GM04503 (cell line): ENCODE measurements around the gene TADA2B.
"Not testable (repeated sequence)": the region's sequence is repeated elsewhere in the genome, so short reads cannot be mapped to it uniquely, and the experiment has no call there.

Experiments
- DNase-seq: peaks from one replicate; pipeline ENCODE4 v3.0.0-alpha.2; 2012; ENCODE audit warnings: low read depth

The TADA2B gene

DNA sequence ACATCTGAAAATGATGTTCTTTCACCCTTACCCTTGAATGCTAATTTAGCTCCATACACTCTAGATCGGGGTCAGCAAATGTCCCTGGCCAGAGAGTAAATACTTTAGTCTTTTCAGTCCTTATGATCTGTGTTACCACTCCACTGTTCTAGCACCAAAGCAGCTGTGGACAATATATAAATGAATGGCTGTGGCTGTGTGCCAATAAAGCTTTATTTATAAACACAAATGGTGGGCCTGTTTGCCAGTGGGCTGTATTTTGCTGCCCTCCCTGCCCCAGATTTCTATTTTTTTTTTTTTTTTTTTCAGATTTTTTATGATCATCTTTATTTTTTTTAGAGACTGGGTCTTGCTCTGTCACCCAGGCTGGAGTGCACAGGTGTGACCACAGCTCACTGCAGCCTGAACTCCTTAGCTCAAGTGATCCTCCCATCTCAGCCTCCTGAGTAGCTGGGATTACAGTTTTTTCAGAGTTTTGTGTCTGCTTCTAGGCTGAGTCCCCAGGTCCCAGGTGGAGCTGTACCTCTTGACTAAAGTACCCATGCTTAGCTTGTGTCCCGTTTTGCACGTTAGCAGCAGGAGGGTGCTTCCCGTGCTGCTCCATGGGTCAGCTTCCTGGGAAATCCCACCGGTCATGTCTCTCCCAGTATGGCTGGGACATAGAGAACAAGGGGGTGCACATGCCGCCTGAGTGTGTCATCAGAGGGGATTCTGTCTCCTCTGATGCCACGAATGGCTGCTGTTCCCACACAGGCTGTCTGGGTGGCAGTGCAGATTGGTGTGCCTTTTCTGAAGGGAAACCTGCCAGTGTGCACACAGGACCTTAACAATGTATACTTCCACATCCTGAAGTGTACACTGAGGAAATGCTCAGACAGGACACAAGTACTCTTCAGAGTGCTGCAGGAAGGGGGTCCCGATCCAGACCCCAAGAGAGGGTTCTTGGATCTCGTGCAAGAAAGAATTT is 40.7 kb downstream of the TADA2B start:
- DNase-seq, result no peak

DNA sequence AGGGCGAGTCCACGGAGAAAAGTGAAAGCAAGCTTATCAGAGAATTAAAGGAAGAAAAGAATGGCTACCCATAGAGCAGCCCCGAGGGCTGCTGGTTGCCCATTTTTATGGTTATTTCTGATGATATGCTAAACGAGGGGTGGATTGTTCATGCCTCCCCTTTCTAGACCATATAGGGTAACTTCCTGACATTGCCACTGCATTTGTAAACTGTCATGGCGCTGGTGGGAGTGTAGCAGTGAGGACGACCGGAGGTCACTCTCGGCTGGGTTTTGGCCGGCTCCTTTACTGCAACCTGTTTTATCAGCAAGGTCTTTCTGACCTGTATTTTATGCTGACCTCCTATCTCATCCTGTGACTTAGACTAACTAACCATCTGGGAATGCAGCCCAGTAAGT is 41.4 kb downstream of the TADA2B start:
- DNase-seq, result not testable (repeated sequence)

DNA sequence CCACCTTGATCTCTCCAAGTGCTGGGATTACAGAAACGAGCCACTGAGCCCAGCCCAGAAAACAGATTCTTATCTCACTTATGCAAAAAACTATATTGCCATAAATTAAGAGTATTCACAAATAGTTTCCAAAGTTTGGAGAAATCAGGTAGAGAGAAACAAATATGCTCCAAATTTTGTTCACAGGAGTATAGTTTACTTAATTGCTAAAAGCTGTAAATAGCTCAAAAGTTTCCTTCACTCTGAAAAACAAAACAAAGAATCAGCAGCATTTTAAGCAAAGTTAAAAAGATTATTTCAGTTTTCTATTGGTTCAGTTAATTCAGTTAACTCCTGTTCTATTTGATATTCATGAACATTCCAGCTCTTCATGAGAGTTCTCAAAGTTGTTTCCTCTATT is 43.2 kb downstream of the TADA2B start:
- DNase-seq, result no peak

DNA sequence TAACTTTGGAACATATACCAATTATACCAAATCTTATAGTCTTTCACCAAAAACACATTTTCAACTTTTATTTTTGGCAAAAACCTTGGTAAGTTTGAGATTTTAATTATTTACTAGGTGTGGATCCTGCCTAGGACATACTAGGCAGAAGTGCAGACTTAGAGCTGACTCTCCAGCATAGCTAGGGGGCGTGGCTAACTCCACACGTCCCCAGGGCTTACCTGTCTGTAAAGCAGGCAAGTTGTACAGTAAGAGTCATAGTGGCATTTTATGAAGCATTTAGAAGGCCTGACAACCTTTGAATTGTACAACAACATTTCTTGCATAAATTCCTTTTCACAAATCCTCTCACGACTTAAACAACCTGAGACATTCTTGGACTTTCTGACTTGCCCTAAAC is 43.9 kb downstream of the TADA2B start:
- no peak for DNase-seq

DNA sequence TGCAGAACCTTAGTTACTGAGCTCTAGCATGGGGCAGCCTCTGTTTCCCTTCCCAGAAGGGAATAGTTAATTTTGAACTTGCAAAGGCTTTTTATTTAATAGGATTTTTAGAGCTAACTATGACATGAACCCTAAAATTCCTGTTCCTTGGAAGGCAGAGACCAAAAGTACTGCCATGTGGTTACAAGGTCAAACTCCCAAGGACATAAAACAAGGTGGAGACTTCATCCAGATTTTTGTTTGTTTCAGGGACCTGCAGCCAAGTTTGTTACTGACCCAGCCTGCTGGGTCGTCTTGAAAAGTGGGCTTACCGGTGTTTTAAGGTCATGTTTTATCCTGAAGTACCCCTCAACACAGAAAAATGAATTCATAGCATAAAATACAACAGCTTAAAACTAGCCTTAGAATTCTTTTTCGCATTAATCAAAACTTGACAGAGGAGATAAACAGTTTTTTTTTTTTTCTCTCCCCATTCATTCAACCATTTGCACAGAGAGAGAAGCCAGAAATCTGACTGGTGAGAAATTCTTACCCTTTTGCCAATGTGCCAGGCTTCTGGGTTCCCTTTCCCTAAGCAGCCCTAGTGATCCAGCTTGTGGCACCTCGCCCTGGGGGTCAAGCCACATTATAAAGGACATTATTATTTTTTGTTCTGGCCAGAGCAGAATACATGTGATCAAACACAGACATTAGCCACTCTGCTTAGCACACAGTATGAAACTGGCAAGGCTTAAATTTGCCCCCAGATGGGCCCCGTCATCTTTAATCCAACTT is 46.2 kb downstream of the TADA2B start:
- DNase-seq, result no peak

DNA sequence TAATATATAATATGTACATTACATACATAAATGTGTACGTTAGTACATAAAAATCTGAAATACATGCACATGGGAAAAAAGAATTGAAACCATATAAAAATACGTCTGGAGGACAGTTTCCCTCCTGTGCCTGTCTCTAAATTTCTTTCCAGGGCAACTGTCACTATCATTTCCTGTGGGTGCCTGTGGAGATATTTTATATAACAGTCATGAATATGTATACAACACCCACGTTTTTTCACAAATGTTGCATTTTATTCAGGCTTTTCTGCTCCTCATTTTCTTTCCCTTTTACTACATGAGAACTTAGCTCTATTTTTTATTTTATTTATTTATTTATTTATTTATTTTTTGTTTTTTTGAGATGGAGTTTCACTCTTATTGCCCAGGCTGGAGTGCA is 48.9 kb downstream of the TADA2B start:
- no peak for DNase-seq

DNA sequence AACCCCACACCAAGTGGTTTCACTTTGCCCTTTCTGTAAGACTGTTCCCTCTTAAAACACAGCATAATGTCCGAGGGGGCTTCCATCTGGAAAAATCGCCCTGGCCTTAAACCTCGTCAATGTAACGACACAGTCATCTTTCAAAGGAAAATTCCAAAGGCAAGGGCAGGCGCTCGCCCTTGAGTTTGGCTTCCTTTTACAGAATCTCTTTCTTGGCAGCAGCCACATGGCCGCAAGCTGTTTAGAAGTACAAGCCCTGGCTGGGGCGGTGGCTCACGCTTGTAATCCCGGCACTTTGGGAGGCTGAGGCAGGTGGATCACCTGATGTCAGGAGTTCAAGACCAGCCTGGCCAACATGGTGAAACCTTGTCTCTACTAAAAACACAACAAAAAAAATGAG is 51.7 kb downstream of the TADA2B start:
- DNase-seq, result no peak

DNA sequence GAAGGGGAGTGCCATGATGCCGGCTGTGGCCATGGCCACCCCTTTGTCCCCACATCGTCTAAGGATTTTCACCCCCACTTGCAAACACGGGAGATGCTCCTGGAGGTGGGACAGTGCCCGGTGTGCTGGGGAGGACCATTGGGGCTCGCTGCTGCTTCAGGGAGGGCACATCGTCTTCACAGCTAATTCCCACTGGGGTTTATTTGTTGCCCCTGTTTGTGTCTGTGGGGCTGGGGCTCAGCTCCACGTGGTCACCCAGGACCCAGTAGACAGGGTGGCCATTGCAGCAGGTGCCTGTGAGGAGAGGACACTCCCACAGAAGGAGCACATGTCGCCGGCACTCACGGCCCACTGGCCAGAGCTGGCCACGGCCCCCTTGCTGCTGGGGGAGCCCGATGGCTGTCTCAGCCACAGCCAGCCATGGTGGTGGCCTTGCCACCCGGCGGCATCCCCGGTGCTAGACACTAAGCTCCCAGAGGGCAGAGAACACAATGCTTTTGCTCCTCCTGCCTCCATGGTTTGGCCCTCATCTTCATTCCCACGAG is 52.5 kb downstream of the TADA2B start:
- no peak for DNase-seq

DNA sequence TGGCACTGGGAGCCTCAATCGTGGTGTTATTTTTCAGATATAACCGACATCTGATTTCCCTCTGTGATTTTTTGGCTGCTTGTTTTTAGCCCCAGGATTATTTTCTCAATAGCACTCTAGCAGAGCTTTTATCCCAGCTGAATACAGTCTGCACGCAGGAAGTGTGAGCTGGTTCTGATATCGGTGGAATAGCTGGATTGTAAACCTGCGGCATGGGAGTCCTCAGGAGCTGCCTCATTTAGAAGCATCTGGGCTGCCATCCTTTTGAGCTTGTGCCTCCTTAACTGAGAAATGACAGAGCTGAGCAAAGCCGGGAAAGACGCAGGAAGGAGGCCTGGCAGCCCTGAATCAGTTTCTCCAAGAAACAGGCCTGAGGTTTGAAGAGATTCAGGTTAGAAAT is 53.1 kb downstream of the TADA2B start:
- DNase-seq, result no peak

DNA sequence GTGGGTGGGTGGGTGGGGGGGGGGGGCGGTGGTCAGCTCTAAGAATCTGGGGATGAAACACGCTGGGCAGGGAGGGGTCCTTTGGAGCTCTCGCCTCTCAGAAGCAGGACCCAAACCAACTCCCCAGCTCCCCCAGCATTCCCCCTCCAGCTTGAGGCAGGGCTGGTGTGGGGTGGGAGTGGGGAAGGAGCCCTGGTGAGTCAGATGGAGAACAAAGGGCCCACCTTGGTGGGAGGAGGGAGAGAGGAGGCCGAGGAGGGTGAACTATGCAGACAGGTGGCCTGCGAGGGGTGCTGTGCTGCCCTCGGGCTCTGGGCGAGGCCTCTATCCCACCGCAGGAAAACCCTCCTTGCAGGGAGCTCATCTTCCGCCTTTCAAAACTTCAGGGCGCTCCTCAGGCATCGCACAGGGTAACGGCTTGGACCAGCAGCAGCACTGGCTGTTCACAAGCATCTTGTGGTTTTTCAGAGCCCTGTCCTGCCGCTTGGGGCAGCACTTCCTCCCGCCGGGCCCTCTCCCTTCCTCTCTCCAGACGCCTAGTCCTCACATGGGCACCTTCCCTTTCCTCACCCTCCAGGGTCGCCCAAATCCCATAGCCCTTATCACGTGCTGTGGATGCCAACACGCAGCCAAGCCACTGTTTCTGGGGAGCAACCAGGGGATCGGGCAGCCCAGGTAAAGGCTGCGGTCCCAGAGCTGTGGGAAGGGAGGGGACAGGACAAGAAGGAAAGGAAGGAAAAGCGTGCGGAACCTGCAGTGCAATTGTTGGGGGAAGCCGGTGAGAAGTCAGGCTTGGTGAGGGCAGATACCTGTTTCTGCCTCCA is 58.7 kb downstream of the TADA2B start:
- no peak for DNase-seq

DNA sequence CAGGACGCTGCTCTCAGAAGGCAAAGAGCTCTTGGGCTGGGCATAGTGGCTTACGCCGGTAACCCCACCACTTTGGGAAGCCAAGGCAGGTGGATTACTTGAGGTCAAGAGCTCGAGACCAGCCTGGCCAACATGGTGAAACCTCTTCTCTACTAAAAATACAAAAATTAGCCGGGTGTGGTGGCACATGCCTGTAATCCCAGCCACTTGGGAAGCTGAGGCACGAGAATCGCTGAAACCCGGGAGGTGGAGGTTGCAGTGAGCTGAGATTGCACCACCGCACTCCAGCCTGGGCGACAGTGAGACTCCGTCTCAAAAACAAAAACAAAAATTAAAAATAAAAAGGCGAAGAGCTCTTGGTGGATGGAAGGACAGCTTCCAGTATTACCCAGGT is 59.3 kb downstream of the TADA2B start:
- DNase-seq, result not testable (repeated sequence)

DNA sequence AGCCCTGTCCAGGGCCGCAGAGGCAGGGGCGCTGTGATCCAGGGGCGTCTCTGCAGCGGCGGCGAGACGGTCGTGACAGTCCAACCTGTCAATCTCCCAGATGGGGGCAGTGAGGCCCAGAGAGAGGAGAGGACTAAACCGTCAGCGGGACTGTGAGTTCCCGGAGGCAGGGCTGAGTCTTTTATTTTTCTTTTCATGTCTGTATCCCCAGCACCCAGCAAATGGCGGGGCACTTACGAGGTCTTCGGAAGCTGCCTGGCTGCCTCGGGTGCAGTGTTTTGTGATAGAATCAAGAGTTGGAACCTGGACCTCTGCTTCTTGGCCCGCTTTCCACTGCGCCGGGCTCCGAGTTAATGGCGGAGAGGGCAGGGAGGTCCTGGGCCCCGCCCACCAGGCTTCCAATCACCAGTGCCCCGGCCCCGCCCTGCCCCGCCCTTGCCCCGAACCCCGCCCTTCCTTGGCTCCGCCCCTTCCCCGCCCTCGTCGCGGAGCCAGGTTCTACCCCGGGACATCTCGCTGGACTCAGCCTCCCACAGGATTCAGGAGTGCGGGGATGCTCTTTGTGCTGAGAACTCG is 59.9 kb downstream of the TADA2B start:
- DNase-seq, result peak; percentile 21

DNA sequence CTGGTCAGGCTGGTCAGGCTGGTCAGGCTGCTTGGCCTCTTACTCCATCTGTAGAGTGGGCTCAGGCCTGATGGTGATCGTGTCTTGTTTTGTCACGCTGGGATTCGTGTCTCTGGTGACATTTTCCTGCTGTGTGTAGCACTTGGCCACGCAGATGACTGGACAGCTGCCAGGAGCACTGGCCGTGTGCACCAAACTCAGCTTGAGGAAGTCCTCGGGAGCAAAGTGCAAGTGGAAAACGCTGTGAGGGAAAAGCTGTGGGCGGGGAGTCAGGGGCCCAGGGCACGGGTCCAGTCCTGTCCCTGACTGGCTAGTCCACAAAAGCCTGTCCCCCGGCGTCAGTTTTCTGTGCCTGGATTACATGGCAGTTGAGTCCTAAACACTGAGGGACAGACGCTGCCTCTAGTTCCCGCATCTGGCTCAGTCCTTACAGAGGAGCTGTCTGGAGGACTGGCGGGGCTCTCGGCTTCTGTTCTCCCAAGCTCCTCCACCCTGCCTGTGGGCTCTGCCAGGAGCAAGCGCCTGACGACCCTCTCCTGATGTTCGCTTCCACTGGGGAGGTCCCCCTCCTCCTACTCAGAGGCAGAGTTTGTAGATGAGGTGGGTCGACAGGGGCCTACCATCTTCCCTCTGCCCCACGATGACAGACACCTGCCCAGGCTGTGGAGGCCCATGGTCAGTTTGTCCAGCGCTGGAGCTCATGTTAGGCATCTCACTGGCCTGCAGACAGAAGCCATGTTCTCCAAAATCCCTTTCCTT is 60.6 kb downstream of the TADA2B start:
- DNase-seq, result no peak

DNA sequence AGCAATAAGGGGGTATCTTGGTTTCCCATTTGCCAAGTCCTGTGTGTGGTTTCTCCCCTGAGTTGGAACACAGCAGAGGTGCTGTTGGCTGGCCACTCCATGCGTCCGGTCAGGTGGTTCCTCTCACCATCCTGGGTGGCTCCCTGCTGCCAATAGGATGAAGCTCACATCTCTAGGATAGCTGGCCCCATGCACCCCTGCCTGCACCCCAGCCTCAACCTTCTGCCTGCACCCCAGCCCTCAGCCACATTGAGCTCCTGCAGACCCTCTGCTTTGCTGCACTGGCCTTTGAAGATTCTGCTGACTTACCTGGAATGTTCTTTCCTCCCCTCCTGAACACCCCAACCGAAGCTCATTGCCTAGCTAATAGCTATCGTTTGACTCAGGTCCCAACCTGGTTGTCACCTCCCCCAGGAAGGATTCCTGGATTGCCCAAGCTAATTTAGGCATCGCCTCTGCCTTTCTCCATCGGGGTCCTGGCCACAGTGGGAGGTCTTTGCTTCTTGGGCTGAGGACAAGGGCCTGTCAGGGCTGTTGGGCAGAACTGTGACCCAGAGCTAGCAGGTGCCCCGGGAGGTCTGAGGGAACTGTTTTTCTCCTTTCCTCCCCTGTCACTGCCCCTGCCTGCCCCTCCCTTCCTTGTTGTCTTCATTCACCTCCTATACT is 61.3 kb downstream of the TADA2B start:
- no peak for DNase-seq

DNA sequence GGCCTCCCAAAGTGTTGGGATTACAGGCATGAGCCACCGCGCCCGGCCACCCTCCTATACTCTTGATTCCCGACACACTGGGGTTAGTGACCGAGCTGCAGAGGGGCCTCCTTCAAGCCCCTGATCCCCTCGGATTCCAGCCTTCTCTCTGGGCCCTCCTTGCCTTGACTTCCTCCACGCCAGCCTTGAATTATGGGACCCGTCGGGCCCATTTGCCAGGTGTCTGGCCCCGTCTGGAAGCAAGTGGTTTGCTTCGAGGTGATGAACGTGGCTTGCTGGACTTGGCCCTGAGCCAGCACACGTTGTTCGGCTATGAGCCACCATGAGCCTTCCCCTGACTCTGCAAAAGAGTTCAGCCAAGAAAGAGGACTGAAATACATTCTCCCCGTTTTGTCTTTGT is 62.1 kb downstream of the TADA2B start:
- no peak for DNase-seq

DNA sequence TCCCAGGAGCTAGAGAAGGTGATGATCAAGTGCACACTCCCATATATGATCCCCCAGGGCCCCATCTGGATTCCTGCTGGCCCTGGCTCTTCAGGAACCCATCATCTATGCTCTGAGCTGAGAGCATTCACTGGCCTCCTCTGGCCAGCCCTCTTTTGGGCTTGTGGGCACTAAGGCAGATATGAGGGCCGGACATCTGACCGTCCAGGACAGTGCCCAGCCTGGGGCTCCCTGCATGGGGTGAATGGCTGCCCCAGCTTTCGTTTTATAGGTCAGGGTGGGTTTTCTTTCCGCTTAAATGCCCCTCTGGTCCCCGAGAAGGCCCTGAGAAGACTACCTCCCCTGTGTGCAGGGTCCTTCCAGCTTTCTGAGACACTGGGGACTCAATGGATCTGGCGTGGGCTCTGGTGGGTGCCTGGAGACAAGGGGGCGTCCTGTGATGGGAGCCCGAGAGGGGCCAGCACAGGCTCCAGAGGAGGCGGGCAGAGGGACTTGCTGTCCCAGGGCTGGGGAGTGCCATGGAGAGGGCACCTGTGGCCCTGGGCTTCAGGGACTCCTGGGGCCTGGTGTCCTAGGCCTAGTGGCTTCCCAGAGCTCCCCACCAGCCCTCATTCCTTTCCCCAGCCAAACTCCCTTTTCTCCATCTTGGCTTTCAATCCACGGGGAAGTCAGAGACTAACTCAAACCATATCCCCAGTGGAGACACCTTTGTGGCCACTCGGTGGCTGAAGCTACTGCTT is 64.2 kb downstream of the TADA2B start:
- no peak for DNase-seq
